Epithelial cell of proximal tubule (primary cell): ENCODE results near the gene ZFYVE26. TPM values are rescaled to one million over a fixed set of nuclear protein-coding genes. Genes with fewer than 3 reads are reported as not detected.

ENCODE experiments used
- DNase-seq: peaks from one replicate; pipeline ENCODE4 v3.0.0-alpha.2; 2011; ENCODE audit warnings: low read depth
- H3K4me3 ChIP-seq: 2 replicates; pipeline ENCODE4 v1.5.1; 2011; ENCODE audit warnings: low read depth, mild to moderate bottlenecking, low read length
- total RNA-seq: library from RNA; depleted of rRNA; stranded (reverse); fragments of >200 nt; gene quantifications from 2 replicates; pipeline ENCODE4 v1.2.3, GENCODE V29; 2015
- TF ChIP-seq, protein P1 (sequence below): conservative IDR thresholded peaks from 2 replicates; pipeline ENCODE4 v1.5.1; 2012; ENCODE audit warnings: low read depth, mild to moderate bottlenecking, low read length

Gene ZFYVE26
- total RNA-seq, 1 donor from 2014 or later = 11.9 TPM

DNA sequence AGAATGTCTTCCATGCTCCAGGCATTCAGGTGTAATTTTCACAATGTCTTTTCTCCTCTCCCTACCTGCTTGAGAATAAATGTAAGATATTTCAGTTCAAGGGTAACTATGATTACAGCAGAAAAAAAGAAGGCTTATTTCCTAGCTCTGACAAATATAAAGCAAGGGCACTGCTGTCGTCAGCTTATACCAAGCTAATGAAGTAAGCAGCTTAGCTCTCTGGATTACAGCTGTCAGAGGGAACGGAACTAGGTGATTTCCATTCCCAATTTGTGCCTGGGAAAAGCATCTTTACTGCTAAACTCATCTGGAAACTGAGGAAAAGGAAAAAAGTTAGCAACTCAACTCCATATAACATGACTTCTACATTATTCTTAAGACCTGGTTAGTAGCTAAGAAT is 56.5 kb downstream of the ZFYVE26 start:
- TF ChIP-seq, protein P1, sequence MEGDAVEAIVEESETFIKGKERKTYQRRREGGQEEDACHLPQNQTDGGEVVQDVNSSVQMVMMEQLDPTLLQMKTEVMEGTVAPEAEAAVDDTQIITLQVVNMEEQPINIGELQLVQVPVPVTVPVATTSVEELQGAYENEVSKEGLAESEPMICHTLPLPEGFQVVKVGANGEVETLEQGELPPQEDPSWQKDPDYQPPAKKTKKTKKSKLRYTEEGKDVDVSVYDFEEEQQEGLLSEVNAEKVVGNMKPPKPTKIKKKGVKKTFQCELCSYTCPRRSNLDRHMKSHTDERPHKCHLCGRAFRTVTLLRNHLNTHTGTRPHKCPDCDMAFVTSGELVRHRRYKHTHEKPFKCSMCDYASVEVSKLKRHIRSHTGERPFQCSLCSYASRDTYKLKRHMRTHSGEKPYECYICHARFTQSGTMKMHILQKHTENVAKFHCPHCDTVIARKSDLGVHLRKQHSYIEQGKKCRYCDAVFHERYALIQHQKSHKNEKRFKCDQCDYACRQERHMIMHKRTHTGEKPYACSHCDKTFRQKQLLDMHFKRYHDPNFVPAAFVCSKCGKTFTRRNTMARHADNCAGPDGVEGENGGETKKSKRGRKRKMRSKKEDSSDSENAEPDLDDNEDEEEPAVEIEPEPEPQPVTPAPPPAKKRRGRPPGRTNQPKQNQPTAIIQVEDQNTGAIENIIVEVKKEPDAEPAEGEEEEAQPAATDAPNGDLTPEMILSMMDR = no peak
- no peak for DNase-seq
- H3K4me3 ChIP-seq = no peak overlapping the region

DNA sequence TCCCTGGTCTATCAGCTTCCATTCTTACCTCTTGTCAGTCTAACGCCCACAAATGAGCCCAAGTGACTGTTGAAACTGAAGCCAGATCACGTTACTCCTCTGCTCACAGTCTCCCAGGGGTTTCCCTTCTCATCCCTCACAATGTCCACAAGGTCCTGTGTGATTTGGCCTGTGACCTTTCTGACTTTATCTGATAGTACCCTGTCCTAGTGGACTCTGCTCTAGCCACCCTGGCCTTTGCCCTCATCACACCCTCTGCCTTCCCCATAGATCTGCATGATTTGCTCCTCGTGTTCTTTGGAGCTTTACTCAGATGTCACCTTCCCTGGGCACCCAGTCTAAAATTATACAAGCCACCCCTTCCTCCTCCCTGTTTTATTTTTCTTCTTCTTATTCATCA is 59.2 kb downstream of the ZFYVE26 start:
- no peak for DNase-seq
- TF ChIP-seq, protein P1 = no peak
- no peak overlapping the region for H3K4me3 ChIP-seq

DNA sequence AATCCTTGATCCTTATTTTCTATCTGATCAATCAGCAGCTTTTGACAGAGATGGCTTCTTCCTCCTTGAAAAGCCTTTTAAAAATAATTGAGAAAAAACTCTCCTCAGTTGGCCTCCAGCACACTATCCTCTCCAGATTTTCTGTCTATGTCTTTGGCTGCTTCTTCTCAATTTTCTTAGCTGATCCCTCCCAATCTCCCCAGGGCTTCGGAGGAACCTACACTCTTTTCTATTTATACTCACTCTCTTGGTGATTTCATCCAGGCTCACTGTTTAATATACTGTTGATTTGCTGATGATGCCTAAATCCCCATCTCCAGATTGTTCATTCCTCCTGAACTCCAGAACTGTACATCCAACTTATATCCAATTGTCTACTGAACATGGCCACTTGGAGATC is 59.9 kb downstream of the ZFYVE26 start:
- TF ChIP-seq, protein P1 = no peak
- DNase-seq = no peak
- no peak overlapping the region for H3K4me3 ChIP-seq

DNA sequence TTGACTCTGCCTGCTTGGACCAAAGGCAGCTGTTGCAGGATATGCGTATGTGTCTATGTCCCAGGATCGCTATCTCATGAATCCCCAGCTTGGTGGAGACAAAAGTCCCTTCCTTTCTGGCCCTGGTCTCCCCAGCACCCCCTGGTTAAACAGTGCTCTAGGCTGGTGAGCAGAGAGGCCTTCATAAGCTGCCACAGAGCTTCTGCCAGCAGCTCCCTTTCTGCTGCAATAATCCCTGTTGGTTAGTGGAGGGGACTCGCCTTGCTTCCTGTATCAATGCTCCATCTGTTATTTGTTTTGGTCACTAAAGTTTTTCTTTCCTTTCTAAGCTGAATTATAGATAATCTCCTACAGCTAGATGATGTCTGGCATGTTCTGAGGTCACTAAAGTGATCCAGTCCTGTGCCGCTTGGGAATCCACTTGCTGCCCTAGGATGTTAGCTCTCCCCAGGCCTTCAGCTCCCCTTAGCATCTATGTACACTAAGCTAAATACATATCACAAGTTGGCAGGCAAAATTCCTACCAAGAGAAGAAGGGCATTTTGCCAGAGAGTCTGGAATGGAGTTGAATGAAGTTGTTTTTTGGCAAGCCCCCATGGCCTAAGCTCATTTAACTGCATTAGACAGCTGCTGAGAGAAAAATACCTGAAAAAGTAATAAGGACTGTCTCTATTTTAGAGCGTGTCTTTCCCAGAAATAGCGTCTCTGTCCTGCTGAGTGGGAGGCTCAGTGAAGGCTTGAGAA is 66.9 kb downstream of the ZFYVE26 start:
- no peak for DNase-seq
- no peak overlapping the region for H3K4me3 ChIP-seq
- TF ChIP-seq, protein P1 = no peak

DNA sequence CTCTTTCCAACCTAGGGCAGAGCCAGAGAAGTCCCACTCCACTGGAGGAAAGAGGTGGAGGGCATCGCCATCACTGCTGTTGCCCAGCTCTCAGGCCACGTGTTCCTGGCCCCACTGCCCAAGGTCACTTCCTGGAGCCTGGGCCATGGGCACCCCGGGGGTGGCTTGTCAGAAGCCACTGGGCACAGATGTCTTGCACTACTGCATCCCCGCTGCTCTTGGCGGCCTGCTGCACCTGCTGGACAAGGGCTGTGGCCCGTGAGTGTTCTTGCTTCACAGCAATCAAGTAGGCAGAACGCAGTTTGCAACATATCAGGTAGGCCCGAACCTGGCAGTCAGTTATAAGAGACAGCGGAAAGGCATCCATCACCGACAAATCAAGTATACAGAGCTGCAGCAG is 68.1 kb downstream of the ZFYVE26 start:
- DNase-seq = no peak
- TF ChIP-seq, protein P1 = no peak
- no peak overlapping the region for H3K4me3 ChIP-seq

DNA sequence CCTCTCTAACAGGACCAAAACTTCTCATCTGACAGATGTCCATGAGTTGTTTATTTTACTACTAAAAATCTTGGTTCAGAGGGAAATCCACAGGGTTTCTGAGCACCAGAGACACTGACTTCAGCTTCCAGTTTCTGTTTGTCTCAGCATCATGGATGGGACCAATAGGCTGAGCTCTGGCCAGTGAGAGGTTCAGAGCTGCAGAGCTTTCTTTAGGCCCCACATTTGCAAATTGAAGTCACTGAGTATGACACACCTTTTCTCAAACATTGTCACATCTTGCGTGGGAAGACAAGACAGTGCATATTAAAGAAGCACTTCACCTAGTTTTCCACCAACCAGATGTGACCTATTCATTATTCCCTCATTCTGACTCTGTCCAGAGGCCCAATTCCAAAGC is 69.5 kb downstream of the ZFYVE26 start:
- no peak for DNase-seq
- TF ChIP-seq, protein P1 = no peak
- H3K4me3 ChIP-seq = no peak overlapping the region

DNA sequence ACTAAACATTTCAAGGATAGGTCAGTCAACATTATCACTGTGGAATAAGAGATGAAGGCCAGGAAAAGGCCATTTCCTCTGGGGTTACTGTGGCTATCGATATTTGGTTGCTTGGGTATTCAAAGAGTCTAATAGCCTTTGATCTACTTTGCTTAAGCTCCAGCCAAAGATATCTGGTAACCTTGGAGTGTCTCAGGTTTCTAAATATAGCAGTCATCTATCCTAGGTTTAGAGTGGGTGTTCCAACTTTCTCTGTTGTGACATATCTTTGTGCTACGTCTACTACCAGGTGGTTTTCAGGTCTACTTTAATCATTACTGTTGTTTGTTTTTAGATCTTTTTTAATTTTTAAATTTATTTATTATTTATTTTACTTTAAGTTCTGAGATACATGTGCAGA is 72.3 kb downstream of the ZFYVE26 start:
- TF ChIP-seq, protein P1 = no peak
- DNase-seq = no peak
- no peak overlapping the region for H3K4me3 ChIP-seq
